ENCODE data around the gene JUNB.

JUNB gene

GRCh38 chr19:12840091-12841079 lies 49.1 kb downstream of the JUNB start:
- FAIRE-seq: no peak
- DNase-seq (ENCODE audit: insufficient read length): no peak
- TF ChIP-seq POLR2AphosphoS5 (IDR thresholded peaks at IDR 0.05; ENCODE audit: low read depth, low read length) (no peak), POLR2A (IDR thresholded peaks at IDR 0.05; ENCODE audit: low read depth, low read length) (no peak)

GRCh38 chr19:12841094-12841493 lies 49.8 kb downstream of the JUNB start:
- DNase-seq (ENCODE audit: insufficient read length): no peak
- TF ChIP-seq POLR2A (IDR thresholded peaks at IDR 0.05; ENCODE audit: low read depth, low read length) (no peak), POLR2AphosphoS5 (IDR thresholded peaks at IDR 0.05; ENCODE audit: low read depth, low read length) (no peak), TAF1 (IDR thresholded peaks at IDR 0.05; ENCODE audit: borderline replicate concordance, low read depth, low read length) (no peak)
- FAIRE-seq: no peak

DNA sequence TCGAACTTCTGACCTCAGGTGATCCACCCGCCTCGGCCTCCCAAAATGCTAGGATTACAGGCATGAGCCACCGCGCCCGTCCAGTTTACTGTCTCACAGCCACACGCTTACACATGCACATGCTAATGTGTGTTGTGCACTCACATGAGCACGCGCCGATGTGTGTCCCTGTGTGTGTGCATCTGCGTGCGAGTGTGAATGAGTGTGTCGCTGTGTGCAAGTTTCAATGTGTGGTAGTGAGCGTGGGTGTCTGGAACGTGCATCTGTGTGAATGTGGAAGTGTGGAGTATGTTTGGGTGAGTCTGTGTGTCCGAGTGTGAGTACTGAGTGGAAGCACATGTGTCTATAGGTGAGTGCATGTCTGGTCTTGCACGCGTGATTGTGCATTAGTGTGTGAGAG lies 51.2 kb downstream of the JUNB start:
- DNase-seq (ENCODE audit: insufficient read length) (no peak), FAIRE-seq (no peak)
- no peak for TF ChIP-seq POLR2A (IDR thresholded peaks at IDR 0.05; ENCODE audit: low read depth, low read length)
- TF ChIP-seq POLR2AphosphoS5 (IDR thresholded peaks at IDR 0.05; ENCODE audit: low read depth, low read length): no peak
- TF ChIP-seq TAF1 (IDR thresholded peaks at IDR 0.05; ENCODE audit: borderline replicate concordance, low read depth, low read length): no peak
